Sigmoid colon (tissue), 7 donors: ENCODE results near the gene UBAP2. TPM values are rescaled to one million over a fixed set of nuclear protein-coding genes. Genes with fewer than 3 reads are reported as not detected.

Experiments
- DNase-seq: peaks from one replicate; pipeline ENCODE4 v3.0.0-alpha.2; 2019
- H3K27ac ChIP-seq, 4 donors: fragments of 200-600 bp; sonication (generic); one replicate each; pipeline ENCODE4 v1.5.1; 2016 to 2019; ENCODE audit warnings: mild to moderate bottlenecking in 1 of 4
- H3K27me3 ChIP-seq, 3 donors: fragments of 200-600 bp; sonication (generic); one replicate each; pipeline ENCODE4 v1.5.1; 2019; ENCODE audit warnings: mild to moderate bottlenecking in 1 of 3
- H3K36me3 ChIP-seq, 4 donors: fragments of 200-600 bp; sonication (generic); one replicate each; pipeline ENCODE4 v1.5.1; 2016 to 2019
- H3K4me1 ChIP-seq, 4 donors: fragments of 200-600 bp; sonication (generic); one replicate each; pipeline ENCODE4 v1.5.1; 2017 to 2019
- H3K4me3 ChIP-seq, 4 donors: fragments of 200-600 bp; sonication (generic); one replicate each; pipeline ENCODE4 v1.5.1; 2017 to 2019; ENCODE audit warnings: mild to moderate bottlenecking in 2 of 4, moderate library complexity in 1 of 4
- H3K9me3 ChIP-seq, 4 donors: fragments of 200-600 bp in 3 of 4; sonication (generic) in 3 of 4; one replicate each; pipeline versions ENCODE4 v1.5.1 to v1.6.1; 2013 to 2019
- EP300 ChIP-seq, 4 donors: sonication (generic); formaldehyde crosslinking; IDR thresholded peaks; one replicate each; pipeline ENCODE4 v1.6.1; 2017; ENCODE audit warnings: antibody characterized with exemption in 4 of 4
- POLR2A ChIP-seq, 2 donors: fragments of 450-650 bp; IDR thresholded peaks; one replicate each; pipeline ENCODE4 v1.6.1; 2016; ENCODE audit warnings: antibody characterized with exemption in 2 of 2, mild to moderate bottlenecking in 2 of 2, moderate library complexity in 2 of 2
- POLR2AphosphoS5 ChIP-seq, 4 donors: sonication (generic); formaldehyde crosslinking; IDR thresholded peaks; one replicate each; pipeline ENCODE4 v1.6.1; 2017; ENCODE audit warnings: antibody characterized with exemption in 4 of 4
- WGBS, 2 donors: extraction: QIAGEN DNeasy Blood & Tissue Kit; methylation state at CpG; one replicate each; pipeline ENCODE4 v1.1.7; 2013; 5-methylcytosine and 5-hydroxymethylcytosine counted together
- intact Hi-C: fragments of 100-400 bp; cut with DNase I; formaldehyde crosslinking; loops from one replicate; pipeline ENCODE4 v1.15.1; 2023
- polyA plus RNA-seq, 3 donors: library from polyadenylated mRNA; stranded (reverse); fragments of 200-250 nt; gene quantifications; one replicate each; pipeline ENCODE4 v1.2.3, GENCODE V29; 2013
- total RNA-seq, 4 donors: library from RNA; depleted of rRNA; stranded (reverse); fragments of >200 nt; gene quantifications; one replicate each; pipeline ENCODE4 v1.1.0, GENCODE V29; 2016
- TF ChIP-seq, protein P1 (sequence below), 4 experiments: fragments of 450-650 bp in 3 of 4; fragments of 200-600 bp in 1 of 4; IDR thresholded peaks; one replicate each; pipeline ENCODE4 v1.5.1; 2016 to 2019; ENCODE audit warnings: antibody characterized with exemption in 4 of 4, mild to moderate bottlenecking in 3 of 4, moderate library complexity in 2 of 4
- donor health status: healthy with polysubstance abuse.
- donor health status: Bipolar disorder and iron deficiency.
- donor health status: healthy.

Gene UBAP2
- total and polyA plus RNA-seq, 7 donors: 6.6 to 50.4 (median 28.8) TPM

DNA sequence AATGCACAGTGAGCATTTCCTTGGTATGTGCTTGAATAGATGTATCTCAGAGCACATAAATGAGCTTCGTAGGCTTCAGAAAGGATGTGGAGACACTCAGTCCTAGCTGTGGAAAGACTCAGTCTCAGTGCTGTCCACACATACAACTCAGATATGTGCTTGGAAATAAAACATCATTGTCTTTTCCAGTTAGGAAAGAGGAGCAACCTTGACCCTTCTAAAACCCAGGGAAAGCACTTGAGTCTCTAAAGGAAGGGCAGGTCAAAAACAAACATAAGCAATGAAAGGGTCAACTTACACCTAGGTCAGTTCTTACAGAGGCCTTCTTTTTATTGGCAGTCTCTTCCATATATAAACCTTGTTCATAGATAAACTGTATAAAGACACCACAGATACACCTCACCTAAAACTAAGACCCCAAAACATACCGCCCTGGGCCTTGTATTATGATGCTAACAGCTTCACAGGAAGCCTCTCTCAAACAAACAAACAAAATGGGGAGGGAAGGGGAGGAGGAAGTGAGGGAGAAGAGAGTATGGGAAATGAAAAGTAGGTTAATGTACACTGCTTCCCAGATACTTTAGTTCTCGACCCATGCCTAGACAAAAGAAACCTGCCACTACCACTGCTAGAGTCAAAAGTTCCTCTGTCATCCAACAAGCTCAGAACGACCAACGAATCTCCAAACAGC is 114.4 kb downstream of the UBAP2 start:
- intact Hi-C loops: no loop called here
- Histone ChIP-seq H3K36me3 (peaks cover 7 to 64% (median 37%) of the 10 kb centered on the region in 4 donors), H3K27ac (no peak overlapping the region), H3K27me3 (no peaks in the 10 kb centered on the region), H3K9me3 (no peaks in the 10 kb centered on the region), H3K4me3 (no peak overlapping the region), H3K4me1 (peaks cover 0 to 5% (median 0%) of the 10 kb centered on the region in 4 donors)
- TF ChIP-seq, protein P1, sequence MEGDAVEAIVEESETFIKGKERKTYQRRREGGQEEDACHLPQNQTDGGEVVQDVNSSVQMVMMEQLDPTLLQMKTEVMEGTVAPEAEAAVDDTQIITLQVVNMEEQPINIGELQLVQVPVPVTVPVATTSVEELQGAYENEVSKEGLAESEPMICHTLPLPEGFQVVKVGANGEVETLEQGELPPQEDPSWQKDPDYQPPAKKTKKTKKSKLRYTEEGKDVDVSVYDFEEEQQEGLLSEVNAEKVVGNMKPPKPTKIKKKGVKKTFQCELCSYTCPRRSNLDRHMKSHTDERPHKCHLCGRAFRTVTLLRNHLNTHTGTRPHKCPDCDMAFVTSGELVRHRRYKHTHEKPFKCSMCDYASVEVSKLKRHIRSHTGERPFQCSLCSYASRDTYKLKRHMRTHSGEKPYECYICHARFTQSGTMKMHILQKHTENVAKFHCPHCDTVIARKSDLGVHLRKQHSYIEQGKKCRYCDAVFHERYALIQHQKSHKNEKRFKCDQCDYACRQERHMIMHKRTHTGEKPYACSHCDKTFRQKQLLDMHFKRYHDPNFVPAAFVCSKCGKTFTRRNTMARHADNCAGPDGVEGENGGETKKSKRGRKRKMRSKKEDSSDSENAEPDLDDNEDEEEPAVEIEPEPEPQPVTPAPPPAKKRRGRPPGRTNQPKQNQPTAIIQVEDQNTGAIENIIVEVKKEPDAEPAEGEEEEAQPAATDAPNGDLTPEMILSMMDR (IDR thresholded peaks at IDR 0.05): no peak
- no peak for TF ChIP-seq EP300 (IDR thresholded peaks at IDR 0.05)
- 84 to 90% methylated on average over 5 of the region's 5 CpGs for WGBS, 2 donors
- no peak for DNase-seq

DNA sequence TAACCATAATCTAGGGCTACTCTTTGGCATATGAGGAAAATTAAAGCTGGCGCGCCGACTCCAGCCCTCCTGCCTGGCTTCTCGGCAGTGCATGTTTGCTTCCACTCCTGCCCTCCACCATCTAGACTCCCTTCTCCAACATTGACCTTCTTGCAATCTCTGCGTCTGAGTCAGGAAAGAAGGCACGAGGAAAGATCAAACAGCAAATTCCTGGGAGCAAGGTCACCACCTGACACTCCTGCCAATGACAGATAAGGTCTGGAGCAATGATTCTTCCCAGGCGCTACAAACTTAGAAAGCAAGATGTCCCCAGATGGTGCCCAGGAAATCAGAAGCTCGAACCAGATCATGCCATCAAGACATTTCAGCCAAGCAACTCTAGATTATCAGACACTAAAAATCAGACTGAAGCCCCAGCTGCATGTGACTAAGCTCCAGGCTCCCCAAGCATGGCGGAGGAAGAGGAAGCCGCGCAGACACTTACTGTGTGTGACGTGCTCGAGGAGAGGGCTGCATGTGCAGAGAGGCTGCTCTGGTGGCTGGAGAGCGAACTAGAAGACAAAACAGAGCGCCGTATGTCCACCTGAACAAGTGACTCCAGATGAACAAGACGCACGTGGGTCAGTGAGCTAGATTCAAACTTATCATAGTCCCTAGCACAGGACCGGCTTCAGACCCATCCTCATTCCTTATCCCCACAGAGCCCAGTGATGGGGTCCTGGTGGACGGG is 116.4 kb downstream of the UBAP2 start:
- Histone ChIP-seq H3K4me1 (peaks cover 0 to 5% (median 0%) of the 10 kb centered on the region in 4 donors), H3K4me3 (no peak overlapping the region), H3K27me3 (no peaks in the 10 kb centered on the region), H3K27ac (no peak overlapping the region), H3K36me3 (peaks cover 14 to 78% (median 47%) of the 10 kb centered on the region in 4 donors), H3K9me3 (no peaks in the 10 kb centered on the region)
- intact Hi-C loops: no loop called here
- WGBS, 2 donors: 91% methylated on average over 20 of the region's 20 CpGs
- TF ChIP-seq POLR2AphosphoS5 (IDR thresholded peaks at IDR 0.05): no peak
- no peak for DNase-seq

DNA sequence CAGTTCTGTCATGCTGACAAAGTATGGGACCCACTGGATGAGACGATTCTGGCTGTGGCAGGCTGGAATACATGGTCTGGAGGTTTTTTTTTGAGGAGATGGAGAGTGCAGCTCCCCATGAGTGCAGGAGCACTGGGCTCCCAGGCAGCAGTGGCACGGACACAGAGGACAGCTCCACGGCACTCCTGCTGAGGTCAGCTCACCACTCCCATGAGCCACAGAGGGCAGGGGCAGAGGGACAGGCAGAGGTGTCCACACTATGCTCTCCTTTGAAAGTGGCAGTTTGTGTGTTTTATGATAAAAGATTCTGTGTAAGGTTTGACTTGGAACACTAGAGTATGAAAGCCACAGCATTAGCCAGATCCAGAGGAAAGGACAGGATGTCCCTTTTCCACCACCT is 117.4 kb downstream of the UBAP2 start:
- 92 to 95% methylated on average over 3 of the region's 3 CpGs for WGBS, 2 donors

DNA sequence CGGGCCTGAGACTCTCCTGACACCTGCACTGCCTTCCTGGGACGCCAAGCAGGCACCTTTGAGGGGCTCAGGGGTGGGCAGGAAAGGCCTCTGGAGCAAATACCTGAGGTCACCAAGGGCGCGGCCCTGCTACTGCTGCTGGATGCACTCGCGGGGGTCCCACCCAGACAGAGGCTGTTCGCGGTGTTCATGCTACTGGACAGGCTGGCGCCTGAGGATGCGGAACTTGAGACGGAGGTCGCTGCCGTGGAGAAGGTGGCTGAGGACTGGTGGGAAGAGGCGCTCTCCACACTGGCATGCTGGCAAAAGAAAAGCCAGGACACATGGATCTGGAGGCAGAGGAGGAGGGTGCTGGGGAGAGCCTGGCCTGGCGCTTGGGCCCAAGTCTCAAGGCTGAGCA is 121.0 kb downstream of the UBAP2 start:
- Histone ChIP-seq H3K4me1 (peaks cover 0 to 12% (median 4%) of the 10 kb centered on the region in 4 donors), H3K27ac (no peak overlapping the region), H3K36me3 (peaks cover 20 to 83% (median 51%) of the 10 kb centered on the region in 4 donors), H3K9me3 (no peaks in the 10 kb centered on the region), H3K27me3 (no peaks in the 10 kb centered on the region), H3K4me3 (no peak overlapping the region)
- no peak for TF ChIP-seq POLR2A (IDR thresholded peaks at IDR 0.05)
- no peak for TF ChIP-seq EP300 (IDR thresholded peaks at IDR 0.05)
- TF ChIP-seq, protein P1 (IDR thresholded peaks at IDR 0.05): no peak
- no peak for TF ChIP-seq POLR2AphosphoS5 (IDR thresholded peaks at IDR 0.05)
- WGBS, 2 donors: 92 to 96% methylated on average over 15 of the region's 15 CpGs
- intact Hi-C loops: loop anchor here (5.0 kb wide), 1 partner anchor 145 kb away; no protein-coding TSS in a partner anchor
- DNase-seq: no peak

More for the DNA sequence above, 117.4 kb downstream of the UBAP2 start:
- no peak for TF ChIP-seq EP300 (IDR thresholded peaks at IDR 0.05)
- TF ChIP-seq POLR2A (IDR thresholded peaks at IDR 0.05): no peak
- TF ChIP-seq, protein P1 (IDR thresholded peaks at IDR 0.05): no peak
- TF ChIP-seq POLR2AphosphoS5 (IDR thresholded peaks at IDR 0.05): no peak
- H3K27me3 ChIP-seq: no peaks in the 10 kb centered on the region
- no peaks in the 10 kb centered on the region for H3K9me3 ChIP-seq
- no peak overlapping the region for H3K4me3 ChIP-seq
- no peak for DNase-seq
- H3K36me3 ChIP-seq: peaks cover 17 to 85% (median 55%) of the 10 kb centered on the region in 4 donors
- no peak overlapping the region for H3K27ac ChIP-seq
- H3K4me1 ChIP-seq: peaks cover 0 to 5% (median 0%) of the 10 kb centered on the region in 4 donors
- intact Hi-C loops: no loop called here

DNA sequence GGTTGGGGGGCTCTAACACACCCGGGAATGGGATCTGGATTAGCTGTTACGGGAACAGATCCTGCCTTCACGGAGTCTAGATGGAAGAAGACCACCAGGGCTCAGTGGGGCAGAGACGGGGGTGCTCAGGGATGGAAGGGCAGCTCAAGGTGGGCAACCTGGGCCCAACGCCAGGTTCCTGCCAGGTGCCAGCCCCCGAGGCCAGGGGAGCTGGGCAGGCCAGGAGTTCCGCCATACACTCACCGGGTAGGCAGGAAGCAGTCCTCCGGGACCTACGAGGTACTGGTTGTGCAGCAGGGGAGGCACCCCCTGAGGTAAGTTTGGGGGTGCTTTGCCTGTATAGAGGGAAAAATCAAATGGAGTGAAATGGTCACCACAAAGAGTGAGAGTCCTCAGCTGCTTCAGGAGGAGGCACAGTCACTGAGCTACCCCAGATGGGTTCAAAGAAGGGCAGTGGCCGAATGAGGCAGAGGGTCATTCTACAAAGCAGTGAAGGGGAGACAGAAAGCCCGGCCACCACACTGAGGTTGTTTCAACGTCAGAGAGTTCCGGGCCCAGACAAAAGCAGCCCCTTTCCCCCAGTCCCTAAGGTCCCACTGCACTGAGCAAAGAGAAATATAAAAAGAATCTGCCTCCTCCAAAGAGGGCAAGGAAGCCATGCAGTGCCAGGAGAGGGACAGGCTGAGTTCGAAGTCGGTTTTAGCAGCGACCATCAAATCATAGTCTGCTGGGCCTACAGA is 121.8 kb downstream of the UBAP2 start:
- no peak for DNase-seq
- Histone ChIP-seq H3K36me3 (peaks cover 25 to 83% (median 51%) of the 10 kb centered on the region in 4 donors), H3K9me3 (no peaks in the 10 kb centered on the region), H3K4me1 (peaks cover 0 to 12% (median 4%) of the 10 kb centered on the region in 4 donors), H3K27me3 (no peaks in the 10 kb centered on the region), H3K27ac (no peak overlapping the region), H3K4me3 (no peak overlapping the region)
- TF ChIP-seq POLR2AphosphoS5 (IDR thresholded peaks at IDR 0.05): no peak
- no peak for TF ChIP-seq POLR2A (IDR thresholded peaks at IDR 0.05)
- TF ChIP-seq EP300 (IDR thresholded peaks at IDR 0.05): no peak
- TF ChIP-seq, protein P1 (IDR thresholded peaks at IDR 0.05): no peak
- intact Hi-C loops: loop anchor here (5.0 kb wide), 1 partner anchor 145 kb away; no protein-coding TSS in a partner anchor
- 93 to 95% methylated on average over 17 of the region's 17 CpGs for WGBS, 2 donors
